HG03378 (cell line): Measurements from ENCODE around the gene IFI27L2.

Experiments used
- ATAC-seq: cut with Tn5 transposase; IDR thresholded peaks from one replicate; pipeline ENCODE4 v1.9.1; 2021; ENCODE audit warnings: mild to moderate bottlenecking, moderate library complexity; ENCODE audit not compliant: unreplicated experiment

IFI27L2 gene

DNA sequence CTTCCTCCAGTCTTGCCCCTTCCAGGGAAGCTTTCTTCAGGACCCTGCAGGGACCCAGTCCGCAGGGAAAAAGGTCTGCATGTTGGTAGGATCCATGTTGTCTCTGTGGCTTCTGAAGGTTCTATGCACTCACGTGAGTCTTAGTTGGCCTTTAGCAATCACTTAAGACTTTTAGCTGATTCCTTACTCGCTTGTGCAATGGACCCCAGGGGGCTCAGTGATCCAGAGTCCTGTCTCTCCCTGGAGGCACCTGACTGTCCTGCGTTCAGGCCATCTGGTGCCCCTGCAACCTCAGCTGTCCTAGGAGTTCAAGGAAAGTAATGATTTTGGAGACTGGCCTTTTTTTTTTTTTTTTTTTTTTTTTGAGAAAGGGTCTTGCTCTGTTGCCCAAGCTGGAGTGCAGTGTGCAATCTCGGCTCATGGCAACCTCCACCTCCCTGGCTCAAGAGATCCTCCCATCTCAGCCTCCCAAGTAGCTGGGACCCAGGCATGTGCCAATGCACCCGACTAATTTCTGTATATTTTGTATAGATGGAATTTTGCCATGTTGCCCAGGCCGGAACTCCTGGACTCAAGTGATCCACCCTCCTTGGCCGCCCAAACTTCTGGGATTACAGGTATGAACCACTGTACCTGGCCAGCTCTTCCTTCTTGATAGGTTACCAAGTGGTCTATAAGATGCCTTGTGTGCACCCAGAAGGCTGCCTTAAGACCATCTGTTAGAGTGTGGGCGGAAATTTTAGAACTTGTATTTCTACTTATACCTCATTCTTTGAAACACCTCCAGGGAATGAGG, 4.6 kb downstream of the IFI27L2 start:
- ATAC-seq = no peak

DNA sequence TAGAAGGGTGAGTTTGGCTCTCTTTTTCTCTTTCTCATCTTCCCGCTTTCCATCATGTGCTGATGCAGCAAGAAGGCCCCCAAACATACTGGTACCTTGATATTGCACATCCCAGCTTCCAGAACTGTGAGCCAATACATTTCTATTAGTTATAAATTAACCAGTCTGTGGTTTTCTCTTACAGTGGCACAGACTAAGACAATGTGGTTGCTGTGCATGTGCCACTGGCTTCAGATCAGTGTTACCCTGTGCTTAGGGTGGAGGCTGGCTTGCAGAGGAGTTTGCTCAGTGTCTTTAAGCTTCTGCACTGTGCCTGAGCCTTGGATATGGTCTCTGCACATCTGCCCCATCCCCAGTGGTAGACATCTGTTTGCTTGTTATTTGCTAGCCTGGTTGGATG, 5.5 kb downstream of the IFI27L2 start:
- ATAC-seq = no peak

DNA sequence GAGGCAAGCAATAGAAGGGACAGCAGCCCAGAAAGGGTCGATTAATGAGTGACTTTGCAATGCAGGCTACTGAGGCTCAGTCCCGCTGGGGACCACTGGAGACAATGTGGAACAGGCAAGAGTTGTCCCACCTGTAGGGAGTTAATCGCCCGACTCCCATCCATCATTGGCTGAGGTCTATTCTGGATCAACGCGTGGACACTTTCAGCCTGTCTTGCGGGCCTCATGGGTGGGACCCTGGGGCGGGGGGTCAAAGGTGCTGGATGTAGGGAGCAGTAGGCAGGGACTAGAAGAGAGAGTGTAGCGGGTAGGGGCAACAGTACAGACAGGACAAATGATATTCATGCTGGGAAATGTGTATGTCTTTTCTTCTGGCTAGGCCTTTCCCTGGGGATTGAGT, 6.1 kb downstream of the IFI27L2 start:
- ATAC-seq = no peak

DNA sequence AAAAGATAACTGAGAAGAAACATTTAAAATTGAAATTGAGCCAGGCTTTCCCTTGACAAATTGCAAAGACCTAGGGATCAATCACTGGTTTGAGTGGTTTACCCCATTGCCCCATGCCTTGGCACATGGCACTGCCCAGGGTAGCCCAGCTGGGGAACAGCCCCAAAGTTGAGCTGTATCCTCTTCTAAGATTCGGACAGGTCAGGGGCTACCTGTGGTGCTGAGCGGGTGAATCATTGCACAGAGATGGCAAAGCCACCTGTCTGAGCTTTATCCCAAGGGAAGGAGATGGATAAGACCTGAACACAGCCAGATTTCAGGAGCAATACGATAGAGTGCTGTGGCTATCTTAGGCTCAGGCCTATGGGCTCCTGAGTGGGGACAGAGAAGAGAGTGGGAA, 7.0 kb downstream of the IFI27L2 start:
- ATAC-seq = no peak

DNA sequence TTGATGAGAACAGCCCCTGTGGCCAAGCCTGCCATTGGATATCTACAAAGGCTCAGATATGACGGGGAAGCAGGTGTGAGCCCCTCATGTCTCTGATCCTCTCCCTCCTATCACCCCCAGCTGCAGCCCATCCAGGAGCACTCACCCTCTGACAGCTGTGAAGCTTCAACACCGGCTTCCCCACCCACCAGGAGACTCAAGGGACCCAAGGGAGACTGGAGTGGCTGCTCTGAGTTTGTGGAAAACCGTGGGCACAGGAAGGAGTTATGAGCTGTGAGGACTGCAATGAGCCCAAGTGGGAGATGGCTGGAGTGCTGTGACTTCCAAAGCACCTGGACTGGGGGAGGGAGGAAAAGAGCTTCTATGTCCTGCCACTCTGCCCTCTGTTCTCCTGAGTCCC, 7.9 kb downstream of the IFI27L2 start:
- ATAC-seq = no peak

DNA sequence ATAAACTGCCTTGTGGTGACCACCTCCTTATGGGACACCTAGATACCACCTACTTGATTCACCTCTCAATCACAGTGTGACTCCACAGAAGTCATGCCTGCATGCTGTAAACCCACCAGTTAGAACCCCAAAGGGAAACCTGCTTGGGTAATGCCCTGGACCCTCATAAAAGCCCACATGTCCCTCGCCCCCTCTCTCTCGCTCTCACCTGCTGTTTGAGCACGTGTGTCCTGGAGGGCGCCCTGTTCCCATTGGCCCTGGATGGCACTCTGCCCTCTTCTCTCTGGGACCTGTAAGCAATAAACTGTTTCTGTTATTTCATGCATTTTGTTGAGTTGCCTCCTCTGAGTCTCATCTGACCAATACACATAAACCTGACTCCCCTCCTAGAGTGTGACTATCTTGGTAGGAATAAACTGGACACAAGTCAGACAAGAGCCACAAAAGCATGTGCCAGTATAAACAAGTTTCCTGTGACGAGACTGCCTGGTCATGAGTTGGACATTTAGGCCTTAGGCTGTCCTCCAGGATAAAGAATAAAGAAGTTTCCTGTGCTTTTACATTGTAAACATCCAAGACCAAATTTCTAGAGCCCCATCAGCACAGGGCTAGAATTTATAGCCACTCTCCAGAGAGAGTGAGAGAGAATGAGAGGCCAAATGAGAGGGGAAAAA, 8.6 kb downstream of the IFI27L2 start:
- ATAC-seq = no peak

DNA sequence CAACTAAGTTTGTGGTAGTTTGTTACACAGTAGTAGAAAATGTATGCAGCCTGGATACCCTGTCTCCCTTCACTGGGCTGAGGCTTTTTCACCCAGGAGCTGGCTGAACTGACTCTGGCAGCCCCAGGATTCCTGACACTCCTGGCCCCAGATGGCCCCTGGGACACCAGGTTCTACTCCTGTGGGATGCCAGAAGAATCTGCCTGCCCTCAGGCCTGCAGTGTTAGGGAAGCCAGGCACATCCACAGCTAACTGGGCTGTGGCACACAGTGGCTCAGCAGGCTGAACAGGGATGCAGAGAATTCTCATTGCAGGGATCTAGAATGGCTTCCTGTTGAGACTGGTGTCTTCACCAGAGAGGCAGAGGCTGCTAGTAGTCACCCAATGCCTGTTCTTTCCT, 10.3 kb downstream of the IFI27L2 start:
- ATAC-seq = no peak

DNA sequence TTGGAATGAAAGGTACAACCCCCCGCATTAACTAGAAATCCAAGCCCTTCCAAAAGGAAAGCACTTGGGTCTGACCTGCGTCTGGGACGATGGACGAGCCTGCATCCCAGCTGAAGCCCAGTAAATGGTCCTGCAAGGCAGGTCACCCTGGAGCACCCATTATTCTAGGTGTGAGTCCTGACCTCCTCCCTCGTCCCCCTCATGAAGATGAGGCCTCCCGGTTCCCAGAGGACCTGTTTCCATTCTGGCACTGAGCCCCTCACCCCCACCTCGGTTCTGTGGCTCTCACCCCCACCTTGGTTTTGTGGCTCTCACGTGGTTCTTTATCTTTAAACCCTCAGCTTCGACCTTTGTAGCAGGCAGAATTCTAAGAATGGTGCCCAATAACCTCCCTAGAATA, 11.5 kb downstream of the IFI27L2 start:
- no peak for ATAC-seq

DNA sequence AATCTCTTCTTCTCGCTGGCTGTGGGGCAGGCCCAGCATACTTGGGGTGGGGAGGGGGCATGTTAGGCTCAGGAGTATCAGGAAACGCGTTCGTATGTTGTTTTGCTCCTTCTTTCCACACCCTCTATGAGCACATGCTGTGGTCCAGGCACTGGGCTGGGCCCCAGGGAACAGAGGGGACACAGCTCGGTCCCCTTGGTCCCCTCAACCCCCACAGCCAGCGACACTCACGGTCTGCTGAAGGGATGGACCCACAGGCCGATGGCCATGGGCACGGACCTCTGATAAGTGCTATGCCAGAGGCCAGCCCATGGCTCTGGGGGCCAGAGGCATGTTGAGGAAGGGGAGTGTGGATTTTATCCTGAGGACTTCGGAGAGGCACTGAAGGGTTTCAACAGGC, 12.7 kb downstream of the IFI27L2 start:
- no peak for ATAC-seq

DNA sequence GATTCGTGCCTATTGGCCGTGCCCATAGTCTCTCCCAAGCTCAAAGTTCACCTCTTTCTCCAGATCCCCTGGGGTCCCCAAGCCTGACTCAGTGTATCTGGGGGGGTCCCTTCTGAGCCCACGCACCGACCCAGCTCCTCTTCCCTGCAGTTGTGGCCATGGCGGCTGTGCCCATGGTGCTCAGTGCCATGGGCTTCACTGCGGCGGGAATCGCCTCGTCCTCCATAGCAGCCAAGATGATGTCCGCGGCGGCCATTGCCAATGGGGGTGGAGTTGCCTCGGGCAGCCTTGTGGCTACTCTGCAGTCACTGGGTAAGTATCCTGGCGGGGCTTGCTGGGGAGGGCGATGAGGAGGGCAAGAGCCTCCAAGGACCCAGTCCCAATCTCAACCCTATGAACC, 13.8 kb downstream of the IFI27L2 start:
- no peak for ATAC-seq

DNA sequence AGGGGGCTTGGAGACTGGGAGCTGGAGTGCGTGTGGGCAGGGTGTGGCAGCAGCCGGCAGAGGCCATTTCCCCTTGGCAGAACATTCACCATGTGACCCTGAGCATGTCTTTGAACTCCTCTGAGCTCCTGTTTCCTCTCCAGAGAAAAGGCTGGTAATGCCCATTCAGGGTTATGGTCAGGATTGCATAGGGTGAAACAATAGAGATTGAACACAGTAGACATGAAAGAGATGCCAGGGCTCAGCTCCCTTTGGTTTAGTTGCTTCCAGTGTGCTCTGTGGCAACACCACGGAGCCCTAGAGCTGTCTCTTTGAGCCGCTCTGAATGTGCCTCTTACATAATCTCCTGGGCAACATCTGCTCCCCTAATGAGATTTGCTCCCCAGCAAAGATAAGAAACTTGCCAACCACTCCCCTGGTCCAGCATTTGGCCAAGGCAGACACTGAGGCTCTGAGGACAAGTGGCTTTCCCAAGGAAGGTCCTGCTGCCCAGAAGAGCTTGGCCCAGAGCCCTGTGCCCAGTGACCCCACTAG, 14.3 kb downstream of the IFI27L2 start:
- no peak for ATAC-seq

DNA sequence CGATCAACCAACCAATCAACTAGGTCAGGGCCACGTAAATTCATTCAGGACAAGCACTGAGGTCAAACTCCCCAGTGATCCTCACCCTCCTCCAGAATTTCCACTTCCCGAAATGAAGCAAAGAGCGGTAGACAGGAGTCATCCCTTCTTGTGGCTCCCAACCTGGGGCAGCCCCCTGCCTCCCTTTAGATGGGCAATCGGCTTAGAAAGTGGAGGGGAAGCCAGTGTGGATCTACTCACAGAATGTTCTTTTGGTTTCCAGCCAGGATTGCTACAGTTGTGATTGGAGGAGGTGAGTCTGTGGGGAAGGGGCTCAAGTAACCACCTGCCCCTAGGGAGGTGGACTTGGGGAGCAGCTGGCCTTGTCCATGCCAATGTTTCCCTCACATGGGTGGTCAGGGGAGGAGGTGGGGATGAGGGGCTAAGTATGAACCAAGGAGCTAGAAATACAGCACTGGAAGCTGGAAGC, 14.8 kb downstream of the IFI27L2 start:
- no peak for ATAC-seq

DNA sequence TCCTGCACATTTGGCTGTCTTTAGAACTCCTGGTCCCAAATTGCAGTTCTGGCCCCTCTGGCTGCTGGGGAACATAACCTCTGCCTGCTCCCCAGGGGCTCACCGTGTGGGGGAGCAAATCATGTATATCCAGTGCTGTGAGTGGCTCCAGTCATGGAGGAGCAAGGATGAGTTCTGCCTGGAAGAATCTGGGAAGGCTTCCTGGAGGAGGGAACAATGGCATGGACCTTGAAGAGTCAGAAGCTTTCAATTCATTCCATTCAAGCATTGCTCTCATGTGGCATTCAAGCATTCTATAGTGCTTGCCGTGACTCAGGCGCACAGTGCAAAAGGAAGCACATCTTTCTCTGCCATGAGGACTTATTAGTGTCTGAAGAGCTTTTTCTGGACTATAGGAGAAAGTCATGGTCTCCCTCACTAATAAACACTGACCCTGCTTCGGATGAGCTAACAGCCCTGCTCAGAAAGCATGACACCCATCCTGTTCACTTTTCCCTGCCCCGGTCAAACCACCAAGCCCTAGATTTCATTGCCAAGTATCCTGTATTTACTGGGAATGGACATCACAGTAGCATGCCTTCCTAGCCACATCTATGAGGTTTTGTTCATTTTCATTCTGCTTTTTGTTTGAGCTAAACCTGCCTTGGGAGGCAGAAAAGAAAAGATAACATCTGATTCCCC, 15.4 kb downstream of the IFI27L2 start:
- no peak for ATAC-seq

DNA sequence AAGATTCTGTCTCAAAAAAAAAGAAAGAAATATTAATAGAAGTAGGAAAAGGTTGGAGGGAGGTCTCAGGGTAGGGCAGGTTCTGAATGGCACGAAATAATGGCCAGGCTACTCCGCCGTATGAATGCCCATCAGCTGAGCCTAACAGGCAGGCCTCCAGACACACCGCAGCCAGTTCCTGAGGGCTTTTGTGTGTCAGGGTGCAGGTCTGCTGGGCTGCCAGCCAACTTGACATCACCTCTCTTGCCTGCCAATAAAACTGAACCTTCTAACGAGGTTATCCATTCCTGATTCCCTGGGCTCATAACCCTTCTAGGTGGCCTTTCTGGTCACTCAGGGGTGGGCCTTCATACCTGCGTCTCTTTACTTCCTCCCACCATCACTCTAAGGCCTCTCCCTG, 15.9 kb downstream of the IFI27L2 start:
- no peak for ATAC-seq

DNA sequence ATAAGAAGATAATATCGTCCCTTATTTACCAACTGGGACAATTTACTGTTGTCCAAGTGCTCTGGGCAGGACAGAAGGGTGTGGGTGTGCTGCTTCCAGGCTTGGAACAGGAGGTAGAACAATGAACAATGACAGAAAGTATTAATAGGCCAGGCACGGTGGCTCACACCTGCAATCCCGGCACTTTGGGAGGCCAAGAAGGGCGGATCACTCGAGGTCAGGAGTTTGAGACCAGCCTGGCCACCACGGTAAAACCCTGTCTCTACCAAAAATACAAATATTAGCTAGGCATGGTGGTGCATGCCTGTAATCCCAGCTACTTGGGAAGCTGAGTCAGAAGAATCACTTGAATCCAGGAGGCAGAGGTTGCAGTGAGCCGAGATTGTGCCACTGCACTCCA, 16.3 kb downstream of the IFI27L2 start:
- no peak for ATAC-seq

DNA sequence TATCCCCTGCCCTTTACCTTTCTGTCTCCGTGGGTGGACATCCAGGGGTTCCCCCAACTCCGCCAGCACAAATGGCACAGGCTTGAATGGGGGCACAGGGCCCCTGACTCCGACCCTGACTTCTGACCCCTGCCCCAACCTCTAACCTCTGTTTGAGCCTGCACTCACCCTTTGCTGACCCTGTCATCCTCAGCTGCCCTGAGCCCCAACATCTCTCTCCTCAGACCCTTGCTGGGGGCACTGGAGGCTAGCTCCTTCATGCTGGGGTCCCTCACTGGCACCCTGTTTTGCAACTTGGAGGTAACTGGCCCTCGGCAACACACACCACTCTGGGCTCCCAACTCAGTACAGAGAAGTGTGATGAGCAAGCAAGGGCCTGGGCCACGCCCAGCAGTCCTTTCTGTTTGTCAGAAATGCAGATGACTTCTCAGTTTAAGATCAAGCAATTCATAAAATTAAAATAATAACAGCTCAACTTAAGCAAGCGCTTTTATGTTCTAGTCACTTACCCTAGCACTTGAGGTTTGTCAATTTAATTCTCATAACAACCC, 16.8 kb downstream of the IFI27L2 start:
- ATAC-seq = no peak

DNA sequence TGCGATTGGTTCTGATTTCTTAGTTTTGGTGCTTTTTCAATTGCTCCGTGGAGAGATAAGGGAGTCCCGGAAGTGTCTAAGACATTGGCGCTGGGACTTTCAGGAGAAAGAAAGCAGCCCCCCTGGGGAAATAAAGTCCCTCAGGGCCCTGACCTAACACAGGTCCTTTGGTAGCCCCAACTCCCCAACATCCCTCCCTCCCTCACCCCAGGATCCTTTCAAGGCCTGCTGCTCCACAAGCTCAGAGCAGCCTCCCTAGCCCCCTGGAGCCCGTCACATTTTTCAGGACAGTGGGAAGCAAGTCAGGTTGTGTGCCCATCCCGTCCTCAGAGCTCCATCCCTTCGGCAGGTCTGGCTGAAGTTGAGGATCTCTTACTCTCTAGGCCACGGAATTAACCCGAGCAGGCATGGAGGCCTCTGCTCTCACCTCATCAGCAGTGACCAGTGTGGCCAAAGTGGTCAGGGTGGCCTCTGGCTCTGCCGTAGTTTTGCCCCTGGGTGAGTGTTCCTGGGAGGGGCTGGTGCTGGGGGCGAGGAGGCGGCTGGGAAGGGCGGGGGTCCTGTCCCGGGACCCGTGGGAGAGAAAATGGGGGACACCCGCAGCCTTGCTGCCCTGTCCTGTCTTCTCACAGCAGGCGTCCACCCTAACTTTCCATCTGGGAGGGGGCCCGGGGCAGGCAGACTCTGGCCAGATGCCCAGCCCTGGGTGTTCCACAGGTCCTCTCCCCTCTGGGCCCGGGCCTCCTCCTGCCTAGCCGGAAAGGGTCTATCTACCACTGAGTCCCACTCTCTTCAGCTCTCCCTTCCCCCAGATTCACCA, 17.9 kb downstream of the IFI27L2 start:
- ATAC-seq = no peak

DNA sequence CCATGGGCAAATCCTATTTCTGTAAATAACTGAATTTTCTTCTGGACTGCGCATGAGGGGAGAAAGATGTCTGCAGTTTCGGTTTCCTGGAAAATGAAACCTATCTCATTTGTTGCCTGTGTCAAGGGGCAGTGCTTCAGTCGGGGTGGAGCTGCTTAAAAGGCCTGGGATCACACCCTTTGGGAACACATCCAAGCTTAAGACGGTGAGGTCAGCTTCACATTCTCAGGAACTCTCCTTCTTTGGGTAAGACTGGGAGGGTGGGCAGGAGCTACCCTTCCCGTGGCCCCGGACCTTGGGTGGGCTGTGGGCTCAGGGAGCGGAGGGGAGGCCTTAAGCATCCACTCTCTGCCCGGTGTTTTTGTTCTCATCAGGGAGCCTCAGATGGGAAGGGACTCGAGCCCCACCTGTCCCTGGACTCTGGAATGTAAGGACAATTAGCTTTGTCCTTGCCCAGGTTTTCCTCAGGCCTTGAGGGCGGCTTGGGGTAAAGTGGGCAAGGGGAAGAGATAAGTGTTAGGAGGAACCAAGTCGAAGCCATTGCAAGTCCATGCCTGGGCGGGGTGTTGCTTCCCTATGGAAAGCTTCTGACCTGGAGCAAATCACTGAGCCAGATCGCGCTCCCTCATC, 18.7 kb downstream of the IFI27L2 start, which contains the start of gene IFI27:
Gene IFI27 (plus strand): TSS at position 185 of the 630 bp plus-strand sequence.
- ATAC-seq = no peak

DNA sequence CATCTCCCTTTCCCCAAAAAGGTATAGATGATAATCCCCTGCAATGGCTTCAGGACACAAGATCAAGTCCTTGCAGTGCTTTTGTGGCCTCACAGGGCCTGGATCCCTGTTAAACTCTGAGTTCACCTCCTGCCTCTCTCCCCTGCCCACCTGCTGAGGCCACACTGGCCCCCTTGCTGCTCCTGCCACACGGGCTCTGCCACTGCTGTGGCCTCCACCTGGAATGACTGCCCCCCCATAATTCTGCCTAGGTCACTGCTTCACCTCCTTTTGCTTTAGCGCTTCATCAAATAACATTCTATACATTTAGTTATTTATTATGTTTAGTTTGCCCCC, 19.5 kb downstream of the IFI27L2 start:
- no peak for ATAC-seq

DNA sequence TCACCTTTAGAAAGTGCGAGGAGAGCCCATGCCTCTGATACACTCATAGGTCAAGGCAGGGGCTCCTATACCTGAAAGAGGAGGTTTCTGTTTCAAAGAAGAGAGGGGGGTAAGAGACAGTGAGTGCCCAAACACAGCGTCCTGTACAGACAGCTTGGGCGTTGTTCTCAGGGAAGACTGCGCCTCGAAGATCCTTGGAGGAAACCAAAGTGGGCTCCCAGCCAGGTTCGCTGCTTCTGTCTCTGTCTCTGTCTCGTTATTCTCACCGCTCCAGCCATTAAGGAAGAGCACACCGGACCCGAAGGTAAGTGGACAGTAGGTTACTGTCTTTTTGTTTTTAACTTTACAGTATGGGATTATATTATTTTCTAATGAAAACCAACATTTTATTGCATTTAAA, 24.7 kb downstream of the IFI27L2 start:
- ATAC-seq = no peak
